Bronchial epithelial cell (primary cell): ENCODE data around the gene GRAMD1C. TPM values are rescaled to one million over a fixed set of nuclear protein-coding genes. Genes with fewer than 3 reads are reported as not detected.

ENCODE experiments used
- DNase-seq: peaks from one replicate; pipeline ENCODE4 v3.0.0-alpha.2; 2010; ENCODE audit warnings: low read depth
- FAIRE-seq: peaks from 2 replicates; lab custom pipeline; 2011; peaks lifted over from hg19 to GRCh38; lab: Jason Lieb, UNC
- H3K27me3 ChIP-seq: 2 replicates; pipeline ENCODE4 v1.5.1; 2011; ENCODE audit warnings: low read length; ENCODE audit not compliant: control insufficient read depth, insufficient read depth
- H3K36me3 ChIP-seq: 2 replicates; pipeline ENCODE4 v1.5.1; 2011; ENCODE audit warnings: low read length; ENCODE audit not compliant: control insufficient read depth, insufficient read depth
- H3K4me3 ChIP-seq: 2 replicates; pipeline ENCODE4 v1.5.1; 2011; ENCODE audit warnings: mild to moderate bottlenecking, low read depth, low read length, control low read depth
- CTCF ChIP-seq: IDR thresholded peaks from 2 replicates; pipeline ENCODE4 v1.5.1; 2011; ENCODE audit warnings: mild to moderate bottlenecking, moderate library complexity, low read length, control low read depth, inconsistent platforms; ENCODE audit not compliant: insufficient read depth, severe bottlenecking
- total RNA-seq: library from RNA; depleted of rRNA; stranded (reverse); fragments of >200 nt; gene quantifications from 2 replicates; pipeline ENCODE4 v1.2.1, GENCODE V29; 2014

Gene GRAMD1C
- total RNA-seq, 1 donor from 2014 or later = 1.1 TPM

DNA sequence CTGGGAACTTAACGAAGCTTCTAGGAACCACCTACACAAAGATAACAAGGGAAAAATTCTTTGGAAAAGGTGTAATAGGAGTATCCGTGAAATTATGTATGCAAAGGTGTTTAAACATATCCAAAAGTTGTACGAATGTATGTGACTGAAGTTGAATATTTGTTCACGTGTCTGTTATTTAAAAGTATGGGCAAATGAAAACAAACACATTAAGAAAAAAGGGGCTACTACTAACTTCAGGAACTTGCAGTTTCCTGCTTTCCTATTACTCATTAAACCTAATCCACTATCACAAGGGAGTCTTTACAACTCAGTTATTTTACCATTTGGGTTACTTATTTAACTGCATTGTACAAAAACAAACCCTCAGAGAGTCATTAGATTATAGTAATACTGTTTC lies 33.9 kb upstream of the GRAMD1C start:
- DNase-seq = no peak
- H3K4me3 ChIP-seq = no peak overlapping the region
- TF ChIP-seq CTCF = no peak
- peaks cover 5% of the 10 kb centered on the region for H3K36me3 ChIP-seq
- H3K27me3 ChIP-seq = no peaks in the 10 kb centered on the region
- no peak for FAIRE-seq

DNA sequence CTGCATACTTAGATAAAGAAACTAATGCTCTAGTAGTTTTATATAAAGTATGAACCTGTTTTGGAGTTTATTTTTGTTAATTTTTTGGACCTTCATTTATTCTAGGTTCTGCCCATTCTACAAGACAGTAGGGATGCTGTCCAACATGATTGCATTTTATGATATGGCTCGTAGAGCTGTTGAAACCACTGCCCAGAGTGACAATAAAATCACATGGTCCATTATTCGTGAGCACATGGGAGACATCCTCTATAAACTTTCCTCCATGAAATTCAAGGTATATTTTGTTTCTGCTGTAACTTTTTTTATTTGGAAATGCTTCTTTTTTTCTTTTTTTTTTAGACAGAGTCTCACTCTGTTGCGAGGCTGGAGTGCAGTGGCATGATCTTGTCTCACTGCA lies 33.3 kb upstream of the GRAMD1C start:
- DNase-seq = no peak
- Histone ChIP-seq H3K4me3 (no peak overlapping the region), H3K27me3 (no peaks in the 10 kb centered on the region), H3K36me3 (peaks cover 6% of the 10 kb centered on the region)
- no peak for TF ChIP-seq CTCF
- no peak for FAIRE-seq

- no peak for TF ChIP-seq CTCF
- no peaks in the 10 kb centered on the region for H3K27me3 ChIP-seq
- DNase-seq (no peak), FAIRE-seq (no peak)
- peaks cover 2% of the 10 kb centered on the region for H3K36me3 ChIP-seq
- no peak overlapping the region for H3K4me3 ChIP-seq
Observed at GRCh38 chr3:113812854-113813253, 25.7 kb upstream of the GRAMD1C start.

DNA sequence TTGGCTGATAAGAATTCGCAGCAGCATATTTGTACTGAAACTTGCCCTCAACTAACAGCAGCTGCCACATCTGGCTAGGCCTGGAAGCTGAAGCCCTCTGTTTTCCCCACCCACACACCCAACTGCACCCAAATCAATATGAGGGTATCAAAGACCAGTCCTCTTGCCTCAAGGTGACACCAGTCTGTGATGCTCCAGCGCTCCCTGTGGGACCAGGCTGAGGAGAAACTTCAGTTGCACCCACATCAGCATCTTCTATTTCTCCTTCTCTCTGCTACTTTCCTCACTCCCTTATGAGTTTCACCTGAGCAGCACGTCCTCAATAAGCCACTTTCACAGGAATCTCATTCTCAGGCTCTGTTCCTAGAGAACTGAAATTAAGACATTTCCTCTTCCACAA lies 18.7 kb upstream of the GRAMD1C start:
- no peak overlapping the region for H3K4me3 ChIP-seq
- no peak for TF ChIP-seq CTCF
- FAIRE-seq (no peak), DNase-seq (no peak)
- H3K36me3 ChIP-seq = no peaks in the 10 kb centered on the region
- H3K27me3 ChIP-seq = no peaks in the 10 kb centered on the region

GRCh38 chr3:113825090-113825489 lies 13.5 kb upstream of the GRAMD1C start:
- DNase-seq (peak; percentile 46), FAIRE-seq (no peak)
- peaks cover 2% of the 10 kb centered on the region for H3K27me3 ChIP-seq
- no peak overlapping the region for H3K4me3 ChIP-seq
- peak; percentile 29 for TF ChIP-seq CTCF
- no peaks in the 10 kb centered on the region for H3K36me3 ChIP-seq

DNA sequence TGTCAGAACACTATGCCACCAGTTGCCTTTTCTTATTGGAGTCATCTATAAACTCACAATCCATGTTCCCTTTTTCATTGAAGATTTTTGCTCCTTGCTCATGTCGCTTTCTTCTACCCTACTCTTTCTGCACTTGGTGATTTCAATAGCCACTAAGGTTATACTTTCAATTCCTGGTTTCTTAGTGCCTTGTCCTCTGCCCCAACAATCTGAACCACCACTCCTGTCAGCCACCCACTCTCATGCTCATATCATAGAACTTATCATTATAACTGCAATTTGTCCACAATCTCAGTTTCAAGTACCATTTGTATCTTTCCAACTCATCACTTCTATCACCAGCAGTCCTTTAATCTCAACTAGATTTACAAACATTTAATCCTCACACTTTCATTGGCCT lies 10.0 kb upstream of the GRAMD1C start:
- H3K36me3 ChIP-seq = no peaks in the 10 kb centered on the region
- peaks cover 2% of the 10 kb centered on the region for H3K27me3 ChIP-seq
- TF ChIP-seq CTCF = no peak
- FAIRE-seq (no peak), DNase-seq (no peak)
- no peak overlapping the region for H3K4me3 ChIP-seq
